Medulla oblongata (tissue), 1 donor: Measurements from ENCODE around the gene RPL7A.
"Not testable (repeated sequence)": the region's sequence is repeated elsewhere in the genome, so short reads cannot be mapped to it uniquely, and the experiment has no call there.

Source experiments
- DNase-seq: peaks from one replicate; pipeline ENCODE4 v3.0.0-alpha.2; 2015; ENCODE audit errors: extremely low spot score

Gene RPL7A

GRCh38 chr9:133389025-133389557 lies 41.1 kb downstream of the RPL7A start:
- no peak for DNase-seq

- no peak for DNase-seq
Measured at GRCh38 chr9:133389562-133389961, 41.5 kb downstream of the RPL7A start.

- DNase-seq, result no peak
Measured at GRCh38 chr9:133390713-133391112, 42.7 kb downstream of the RPL7A start.

- DNase-seq, result not testable (repeated sequence)
Measured at GRCh38 chr9:133391449-133391848, 43.4 kb downstream of the RPL7A start.

- not testable (repeated sequence) for DNase-seq
Measured at GRCh38 chr9:133392308-133392707, 44.3 kb downstream of the RPL7A start.

GRCh38 chr9:133393399-133393798 lies 45.4 kb downstream of the RPL7A start:
- DNase-seq, result no peak

- no peak for DNase-seq
Measured at GRCh38 chr9:133394687-133395271, 46.8 kb downstream of the RPL7A start.

GRCh38 chr9:133396952-133397351 lies 48.9 kb downstream of the RPL7A start:
- no peak for DNase-seq

- DNase-seq, result no peak
Measured at GRCh38 chr9:133397370-133397769, 49.4 kb downstream of the RPL7A start.

GRCh38 chr9:133397895-133398294 lies 49.9 kb downstream of the RPL7A start:
- DNase-seq, result no peak

GRCh38 chr9:133400292-133400691 lies 52.3 kb downstream of the RPL7A start:
- DNase-seq, result no peak
